ENCODE measurements around the gene PNKD. TPM values are rescaled to one million over a fixed set of nuclear protein-coding genes. Genes with fewer than 3 reads are reported as not detected.

PNKD gene
- total and polyA plus RNA-seq, 2 of the 8 experiments (the other 6 are each of a cell fraction or from before 2014, with no cell fraction given), result 43.9 to 65.4 TPM

- TF ChIP-seq NRF1 (IDR thresholded peaks at IDR 0.05; ENCODE audit: low read depth, low read length) (no peak), SIN3A (conservative IDR thresholded peaks at IDR 0.05 in 1 of 2, IDR thresholded peaks at IDR 0.05 in 1 of 2; ENCODE audit: low read depth in 1 of 2, low read length in 2 of 2) (no peak), RNF2 (IDR thresholded peaks at IDR 0.05; ENCODE audit: borderline replicate concordance, low read depth, low read length, missing control alignments, poor library complexity, severe bottlenecking) (no peak), JUND (IDR thresholded peaks at IDR 0.05; ENCODE audit: low read length) (no peak), BCL11A (IDR thresholded peaks at IDR 0.05; ENCODE audit: low read depth in 2 of 2, low read length in 2 of 2) (no peak)
Observed at GRCh38 chr2:218307415-218308090, 37.2 kb downstream of the PNKD start (continued).
